H1 (cell line): ENCODE data around the gene SDF2L1. TPM values are rescaled to one million over a fixed set of nuclear protein-coding genes. Genes with fewer than 3 reads are reported as not detected.

ENCODE experiments used
- CTCF ChIA-PET: fragments of 300-600 bp; sonication (Branson Sonifier 250); formaldehyde crosslinking; loops from one replicate; lab custom pipeline; 2021; ENCODE audit not compliant: partially characterized antibody; lab: Charles Lee
- POLR2A ChIA-PET: fragments of 300-600 bp; sonication (Branson Sonifier 250); formaldehyde crosslinking; loops from one replicate; lab custom pipeline; 2021; ENCODE audit warnings: inconsistent platforms; ENCODE audit not compliant: partially characterized antibody; lab: Charles Lee
- DNase-seq, 2 experiments: peaks; one replicate each; pipeline versions ENCODE4 v3.0.0 to v3.0.0-alpha.2; 2010 to 2022; ENCODE audit warnings: low spot score in 2 of 2, low read depth in 1 of 2, mixed read lengths in 1 of 2
- FAIRE-seq: peaks from 2 replicates; lab custom pipeline; 2011; peaks lifted over from hg19 to GRCh38; lab: Jason Lieb, UNC
- H2AFZ ChIP-seq: 2 replicates; pipeline ENCODE4 v1.8.1; 2012; ENCODE audit warnings: low read length, inconsistent platforms
- H2AK5ac ChIP-seq: 2 replicates; pipeline ENCODE4 v1.6.1; 2013; ENCODE audit warnings: low read depth, low read length
- H2BK120ac ChIP-seq: replicated peaks from 2 replicates; pipeline ENCODE3; 2013; ENCODE audit warnings: low read depth, low read length, inconsistent platforms
- H2BK12ac ChIP-seq: 2 replicates; pipeline ENCODE4 v1.6.1; 2013; ENCODE audit warnings: low read depth, low read length
- H2BK15ac ChIP-seq: 2 replicates; pipeline ENCODE4 v1.6.1; 2013; ENCODE audit warnings: low read length
- H2BK20ac ChIP-seq: 2 replicates; pipeline ENCODE4 v1.6.1; 2013; ENCODE audit warnings: low read length
- H2BK5ac ChIP-seq: 2 replicates; pipeline ENCODE4 v1.6.1; 2013; ENCODE audit warnings: low read depth, low read length
- H3K14ac ChIP-seq: 2 replicates; pipeline ENCODE4 v1.6.1; 2013; ENCODE audit warnings: inconsistent platforms; ENCODE audit not compliant: insufficient read length
- H3K18ac ChIP-seq: 2 replicates; pipeline ENCODE4 v1.6.1; 2013; ENCODE audit warnings: low read length; ENCODE audit errors: extremely low read depth
- H3K23ac ChIP-seq: 2 replicates; pipeline ENCODE4 v1.6.1; 2013; ENCODE audit warnings: inconsistent platforms; ENCODE audit not compliant: insufficient read length
- H3K23me2 ChIP-seq: 2 replicates; pipeline ENCODE4 v1.6.1; 2013; ENCODE audit warnings: low read depth, low read length
- H3K27ac ChIP-seq: 2 replicates; pipeline ENCODE4 v1.6.1; 2011; ENCODE audit warnings: low read depth, low read length, inconsistent platforms
- H3K27me3 ChIP-seq, 4 experiments: replicated peaks in 1 of 4; 1 replicate in 1 of 4; 2 replicates in 3 of 4; pipeline versions ENCODE4 v1.6.1 to v1.8.1; 2011 to 2013; ENCODE audit warnings: low read length in 3 of 4, mild to moderate bottlenecking in 3 of 4, inconsistent platforms in 2 of 4, mixed read lengths in 2 of 4, moderate library complexity in 1 of 4; ENCODE audit not compliant: control insufficient read depth in 3 of 4, insufficient read depth in 3 of 4; ENCODE audit errors: extremely low read depth in 1 of 4
- H3K36me3 ChIP-seq, 4 experiments: 2 replicates each; pipeline versions ENCODE4 v1.6.1 to v1.8.1; 2011 to 2013; ENCODE audit warnings: mild to moderate bottlenecking in 4 of 4, low read length in 3 of 4, moderate library complexity in 2 of 4, control low read depth in 1 of 4, inconsistent platforms in 1 of 4; ENCODE audit not compliant: insufficient read depth in 4 of 4, control insufficient read depth in 2 of 4
- H3K4ac ChIP-seq: replicated peaks from 2 replicates; pipeline ENCODE3; 2013; ENCODE audit warnings: low read length, low read depth, mixed read lengths, inconsistent platforms; ENCODE audit not compliant: insufficient read length
- H3K4me1 ChIP-seq, 4 experiments: replicated peaks in 1 of 4; 1 replicate in 1 of 4; 2 replicates in 3 of 4; pipeline versions ENCODE4 v1.6.1 to v1.8.1; 2011 to 2013; ENCODE audit warnings: low read length in 3 of 4, inconsistent platforms in 2 of 4, mixed read lengths in 1 of 4; ENCODE audit not compliant: insufficient read depth in 4 of 4, control insufficient read depth in 3 of 4
- H3K4me2 ChIP-seq, 2 experiments: 2 replicates each; pipeline versions ENCODE4 v1.6.1 to v1.8.1; 2011 to 2013; ENCODE audit warnings: low read depth in 2 of 2, low read length in 2 of 2, control low read depth in 1 of 2, inconsistent platforms in 1 of 2, mild to moderate bottlenecking in 1 of 2; ENCODE audit not compliant: insufficient read depth in 1 of 2
- H3K4me3 ChIP-seq, 4 experiments: fragments of 200-600, 300-600 bp in 1 of 4; sonication (generic), shearing (Covaris generic), sonication (Bioruptor Twin) in 1 of 4; 2 replicates each; pipeline versions ENCODE4 v1.5.1 to v1.8.1; 2011 to 2016; ENCODE audit warnings: low read length in 4 of 4, low read depth in 3 of 4, control low read depth in 2 of 4, inconsistent platforms in 2 of 4, mild to moderate bottlenecking in 2 of 4, mixed read lengths in 1 of 4, moderate library complexity in 1 of 4; ENCODE audit not compliant: insufficient read depth in 2 of 4; ENCODE audit errors: extremely low read depth in 1 of 4
- H3K56ac ChIP-seq: replicated peaks from 2 replicates; pipeline ENCODE3; 2013; ENCODE audit warnings: low read depth, mild to moderate bottlenecking, mixed read lengths, low read length, inconsistent platforms; ENCODE audit not compliant: insufficient read length
- H3K79me1 ChIP-seq: 2 replicates; pipeline ENCODE4 v1.6.1; 2013; ENCODE audit warnings: low read depth, low read length, control low read depth
- H3K79me2 ChIP-seq, 2 experiments: 2 replicates each; pipeline versions ENCODE4 v1.6.1 to v1.8.1; 2012 to 2013; ENCODE audit warnings: low read length in 2 of 2, mild to moderate bottlenecking in 2 of 2, inconsistent platforms in 1 of 2; ENCODE audit not compliant: insufficient read depth in 2 of 2, control insufficient read depth in 1 of 2
- H3K9ac ChIP-seq, 4 experiments: replicated peaks in 1 of 4; 1 replicate in 1 of 4; 2 replicates in 3 of 4; pipeline versions ENCODE4 v1.6.1 to v1.8.1; 2011 to 2013; ENCODE audit warnings: low read depth in 3 of 4, low read length in 3 of 4, control low read depth in 2 of 4, mild to moderate bottlenecking in 2 of 4, moderate library complexity in 2 of 4, inconsistent platforms in 1 of 4; ENCODE audit errors: extremely low read depth in 1 of 4
- H3K9me3 ChIP-seq, 2 experiments: 2 replicates each; pipeline versions ENCODE4 v1.6.1 to v1.8.1; 2012 to 2013; ENCODE audit warnings: mild to moderate bottlenecking in 2 of 2, moderate library complexity in 2 of 2, control low read depth in 1 of 2, inconsistent platforms in 1 of 2, low read depth in 1 of 2, low read length in 1 of 2, mixed read lengths in 1 of 2; ENCODE audit not compliant: insufficient read depth in 2 of 2
- H4K20me1 ChIP-seq, 2 experiments: replicated peaks in 1 of 2; 2 replicates each; pipeline versions ENCODE3 to v1.8.1; 2011 to 2013; ENCODE audit warnings: inconsistent platforms in 2 of 2, low read length in 2 of 2, mild to moderate bottlenecking in 1 of 2; ENCODE audit not compliant: insufficient read depth in 2 of 2, control insufficient read depth in 1 of 2
- H4K5ac ChIP-seq: 2 replicates; pipeline ENCODE4 v1.6.1; 2013; ENCODE audit warnings: low read length, low read depth, mixed read lengths, inconsistent platforms; ENCODE audit not compliant: insufficient read length
- H4K8ac ChIP-seq: 2 replicates; pipeline ENCODE4 v1.8.0; 2013; ENCODE audit warnings: mild to moderate bottlenecking, moderate library complexity, low read length, inconsistent platforms; ENCODE audit not compliant: insufficient read depth; ENCODE audit errors: extremely low read depth
- H4K91ac ChIP-seq: replicated peaks from 2 replicates; pipeline ENCODE3; 2013; ENCODE audit warnings: low read length, mixed read lengths, inconsistent platforms; ENCODE audit not compliant: insufficient read length
- CEBPB ChIP-seq: IDR thresholded peaks from 2 replicates; pipeline ENCODE4 v1.6.1; 2012; ENCODE audit warnings: low read depth, low read length
- CREB1 ChIP-seq: IDR thresholded peaks from 2 replicates; pipeline ENCODE4 v1.6.1; 2012; ENCODE audit warnings: inconsistent platforms
- GABPA ChIP-seq: IDR thresholded peaks from 2 replicates; pipeline ENCODE4 v1.6.1; 2011; ENCODE audit warnings: mild to moderate bottlenecking, low read length, moderate library complexity, borderline replicate concordance; ENCODE audit not compliant: insufficient read depth
- KDM1A ChIP-seq: fragments of 200-600, 300-600 bp; sonication (generic); IDR thresholded peaks from 2 replicates; pipeline ENCODE4 v1.7.1; 2016; ENCODE audit warnings: mild to moderate bottlenecking, low read length, borderline replicate concordance
- SIX5 ChIP-seq: IDR thresholded peaks from 2 replicates; pipeline ENCODE4 v1.6.1; 2011; ENCODE audit warnings: mild to moderate bottlenecking, low read depth, low read length
- SUZ12 ChIP-seq: fragments of 200-600 bp; sonication (generic); IDR thresholded peaks from 2 replicates; pipeline ENCODE4 v1.6.1; 2012; ENCODE audit warnings: mild to moderate bottlenecking, inconsistent platforms, low read length, moderate library complexity, mixed read lengths
- TAF1 ChIP-seq: IDR thresholded peaks from 2 replicates; pipeline ENCODE4 v1.6.1; 2011; ENCODE audit warnings: mild to moderate bottlenecking, low read depth, low read length
- TAF7 ChIP-seq: optimal IDR thresholded peaks from 2 replicates; pipeline ENCODE3; 2011; ENCODE audit warnings: low read depth, mild to moderate bottlenecking, inconsistent platforms, low read length, moderate library complexity, borderline replicate concordance
- WGBS, 2 experiments: shearing (Covaris generic) in 1 of 2; methylation state at CpG; one replicate each; pipeline versions ENCODE4 v1.1.6 to v1.1.7; 2013 to 2015; ENCODE audit warnings: low lambda C conversion rate in 2 of 2, mixed read lengths in 2 of 2, inconsistent platforms in 1 of 2, low coverage in 1 of 2, missing lambda C conversion rate in 1 of 2; ENCODE audit not compliant: insufficient replicate concordance in 2 of 2, insufficient coverage in 1 of 2, insufficient read length in 1 of 2; ENCODE audit errors: extremely low coverage in 1 of 2, missing lambda C conversion rate in 1 of 2; 5-methylcytosine and 5-hydroxymethylcytosine counted together
- polyA plus RNA-seq, 7 experiments: library from polyadenylated mRNA; depleted of rRNA in 3 of 7; stranded (reverse) in 5 of 7; unstranded in 2 of 7; fragments of >200 nt in 5 of 7; fragments of 200-250 nt in 2 of 7; gene quantifications; 1 replicate in 5 of 7; 2 replicates in 1 of 7; 4 replicates in 1 of 7; pipeline versions ENCODE4 v1.2.1 to v1.2.3, GENCODE V29; 2011 to 2013; ENCODE audit warnings: missing spikeins in 2 of 7, mixed read lengths in 2 of 7
- total RNA-seq: library from RNA; stranded (reverse); fragmentation: NEBNext Ultra II Directional; extraction: Animal tissue kit (Norgen Biotek cat#: 25700); gene quantifications from 2 replicates; pipeline ENCODE4 v1.2.1, GENCODE V29; 2021
- TF ChIP-seq, protein P1 (sequence below): IDR thresholded peaks from 2 replicates; pipeline ENCODE4 v1.6.1; 2012; ENCODE audit warnings: low read length, inconsistent platforms
- TF ChIP-seq, protein P2 (sequence below): IDR thresholded peaks from 2 replicates; pipeline ENCODE4 v1.6.1; 2012; ENCODE audit warnings: inconsistent platforms

SDF2L1 gene
- total and polyA plus RNA-seq, 2 of the 8 experiments (the other 6 are each of a cell fraction or from before 2014, with no cell fraction given): 51.1 to 59.6 TPM

DNA sequence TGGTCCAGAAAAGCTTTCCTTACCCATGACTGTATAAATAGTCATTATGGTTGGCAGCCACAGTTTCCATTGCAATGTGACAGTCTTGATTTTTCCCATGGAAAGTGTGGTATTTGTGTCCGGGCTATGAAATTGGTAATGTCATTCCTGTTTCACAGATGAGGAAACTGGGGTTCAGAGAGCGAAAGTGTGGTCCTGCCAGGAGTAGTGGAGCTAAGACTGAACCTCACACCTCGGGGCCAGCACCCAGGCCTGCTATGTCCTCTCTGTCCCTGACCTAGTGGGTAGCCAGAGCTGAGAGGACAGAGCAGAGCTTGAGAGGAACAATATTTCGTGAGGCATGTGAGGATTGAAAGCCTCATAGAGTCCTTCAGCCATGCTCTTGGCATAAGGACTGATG, 11.1 kb upstream of the SDF2L1 start:
- Histone ChIP-seq H2BK120ac (no peak overlapping the region), H4K5ac (no peak overlapping the region), H3K23ac (no peak overlapping the region), H3K9me3 (no peaks in the 10 kb centered on the region; a peak in 1 of 4 replicates), H3K56ac (no peak overlapping the region), H3K4me2 (no peak overlapping the region), H2BK5ac (no peak overlapping the region), H4K91ac (no peak overlapping the region), H3K4me1 (peaks cover 0 to 3% (median 2%) of the 10 kb centered on the region in 4 experiments; a peak in 2 of 7 replicates), H3K27ac (no peak overlapping the region), H4K20me1 (peaks cover 8 to 12% of the 10 kb centered on the region in 2 experiments), H3K14ac (no peak overlapping the region), H2BK12ac (no peak overlapping the region), H4K8ac (no peak overlapping the region), H3K9ac (no peak overlapping the region), H3K79me2 (peaks cover 0 to 12% of the 10 kb centered on the region in 2 experiments; a peak in 1 of 4 replicates), H3K4me3 (no peak overlapping the region), H3K4ac (no peak overlapping the region), H3K79me1 (0 out of 2 replicates have a peak, but pooled peaks cover 4% of the 10 kb centered on the region), H2AFZ (no peak overlapping the region), H3K36me3 (peaks cover 0 to 7% (median 3%) of the 10 kb centered on the region in 4 experiments; a peak in 2 of 8 replicates), H3K18ac (no peak overlapping the region), H3K27me3 (no peaks in the 10 kb centered on the region; a peak in 2 of 7 replicates), H2BK20ac (no peak overlapping the region; the same call in 1 of the 2 replicates), H2AK5ac (no peak overlapping the region), H2BK15ac (no peak overlapping the region), H3K23me2 (no peaks in the 10 kb centered on the region; the same call in 1 of the 2 replicates)
- ChIA-PET CTCF (interaction anchor here (0.8 to 24.1 kb wide), 13 partner anchors 10 to 59 kb away, joined by 3 to 499 read pairs (median 6); partner anchors contain the start of genes CCDC116 and SDF2L1), POLR2A (interaction anchor here (0.9 to 10.2 kb wide), 5 partner anchors 11 to 46 kb away, joined by 3 to 74 read pairs (median 4); partner anchors contain the start of gene SDF2L1)
- DNase-seq: no peak
- no peak for FAIRE-seq
- WGBS, 2 experiments: 91% methylated on average over 4 of the region's 4 CpGs; no CpG with 5 or more reads in 1 of the 2 experiments
- TF ChIP-seq, protein P1, sequence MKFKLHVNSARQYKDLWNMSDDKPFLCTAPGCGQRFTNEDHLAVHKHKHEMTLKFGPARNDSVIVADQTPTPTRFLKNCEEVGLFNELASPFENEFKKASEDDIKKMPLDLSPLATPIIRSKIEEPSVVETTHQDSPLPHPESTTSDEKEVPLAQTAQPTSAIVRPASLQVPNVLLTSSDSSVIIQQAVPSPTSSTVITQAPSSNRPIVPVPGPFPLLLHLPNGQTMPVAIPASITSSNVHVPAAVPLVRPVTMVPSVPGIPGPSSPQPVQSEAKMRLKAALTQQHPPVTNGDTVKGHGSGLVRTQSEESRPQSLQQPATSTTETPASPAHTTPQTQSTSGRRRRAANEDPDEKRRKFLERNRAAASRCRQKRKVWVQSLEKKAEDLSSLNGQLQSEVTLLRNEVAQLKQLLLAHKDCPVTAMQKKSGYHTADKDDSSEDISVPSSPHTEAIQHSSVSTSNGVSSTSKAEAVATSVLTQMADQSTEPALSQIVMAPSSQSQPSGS: no peak
- TF ChIP-seq CEBPB (no peak), SIX5 (no peak), KDM1A (no peak), CREB1 (no peak), TAF1 (no peak), SUZ12 (no peak), GABPA (no peak), TAF7 (no peak)
- TF ChIP-seq, protein P2, sequence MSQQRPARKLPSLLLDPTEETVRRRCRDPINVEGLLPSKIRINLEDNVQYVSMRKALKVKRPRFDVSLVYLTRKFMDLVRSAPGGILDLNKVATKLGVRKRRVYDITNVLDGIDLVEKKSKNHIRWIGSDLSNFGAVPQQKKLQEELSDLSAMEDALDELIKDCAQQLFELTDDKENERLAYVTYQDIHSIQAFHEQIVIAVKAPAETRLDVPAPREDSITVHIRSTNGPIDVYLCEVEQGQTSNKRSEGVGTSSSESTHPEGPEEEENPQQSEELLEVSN: no peak
